GM19452 (cell line): ENCODE data around the gene PBOV1.

Experiments
- ATAC-seq: cut with Tn5 transposase; IDR thresholded peaks from one replicate; pipeline ENCODE4 v1.9.1; 2021; ENCODE audit not compliant: unreplicated experiment

The PBOV1 gene

DNA sequence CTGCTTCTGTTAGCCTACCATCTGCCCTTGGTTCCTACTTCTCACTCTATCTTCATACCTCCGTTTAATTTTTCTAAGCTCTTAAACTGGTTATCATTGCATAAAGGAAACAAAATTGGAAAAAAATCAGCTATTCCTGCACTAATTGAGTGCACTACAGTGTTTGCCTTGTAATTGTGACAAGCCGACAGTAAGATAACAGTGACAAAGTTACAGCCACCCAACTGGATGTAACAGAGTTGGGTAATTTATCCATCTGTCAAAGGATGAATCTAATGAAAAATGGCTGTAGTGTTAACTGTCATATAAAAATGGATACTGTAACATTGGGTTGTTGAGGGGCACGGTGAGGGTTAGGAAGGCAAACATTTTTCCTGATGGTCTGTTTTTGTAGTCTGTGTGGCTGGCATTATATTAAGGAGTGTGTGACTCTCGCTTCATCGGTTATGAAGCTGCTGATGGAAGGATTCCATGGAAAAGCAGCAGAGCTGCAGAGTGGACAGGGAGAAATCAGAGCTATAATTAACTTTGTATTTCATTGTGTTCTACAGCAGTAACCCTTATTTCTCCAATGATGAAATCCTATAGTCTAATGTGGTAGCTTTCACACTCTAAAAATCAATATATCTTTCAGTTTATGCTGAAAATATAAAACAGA is 12.7 kb downstream of the PBOV1 start:
- no peak for ATAC-seq

DNA sequence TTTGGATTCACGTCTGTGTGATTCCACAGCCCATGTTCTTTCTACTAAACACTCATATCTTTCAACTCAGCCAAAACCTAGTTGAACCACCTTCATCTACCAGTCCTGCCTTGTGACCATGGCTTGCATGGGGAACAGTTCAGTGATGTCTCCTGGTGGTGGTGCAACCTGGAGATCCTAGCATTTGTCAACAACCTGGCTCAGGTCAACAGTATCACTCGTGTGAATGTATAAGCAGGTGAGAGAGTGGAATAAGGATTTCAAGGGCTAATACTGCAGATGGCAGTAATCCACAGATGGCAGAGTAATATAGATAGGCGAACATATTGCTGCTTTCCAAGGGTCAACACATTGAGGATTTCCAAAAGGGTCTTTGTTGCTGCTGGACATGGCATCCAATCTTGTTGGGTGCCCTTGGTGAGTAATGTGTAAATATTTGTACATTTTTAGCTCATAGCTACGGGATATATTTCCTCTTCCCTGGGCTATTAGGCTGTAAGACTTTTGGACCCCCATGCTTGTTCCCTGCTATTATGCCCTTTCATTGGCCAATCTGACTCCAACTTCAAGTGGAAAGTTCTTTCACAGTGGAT is 13.4 kb downstream of the PBOV1 start:
- ATAC-seq: no peak

DNA sequence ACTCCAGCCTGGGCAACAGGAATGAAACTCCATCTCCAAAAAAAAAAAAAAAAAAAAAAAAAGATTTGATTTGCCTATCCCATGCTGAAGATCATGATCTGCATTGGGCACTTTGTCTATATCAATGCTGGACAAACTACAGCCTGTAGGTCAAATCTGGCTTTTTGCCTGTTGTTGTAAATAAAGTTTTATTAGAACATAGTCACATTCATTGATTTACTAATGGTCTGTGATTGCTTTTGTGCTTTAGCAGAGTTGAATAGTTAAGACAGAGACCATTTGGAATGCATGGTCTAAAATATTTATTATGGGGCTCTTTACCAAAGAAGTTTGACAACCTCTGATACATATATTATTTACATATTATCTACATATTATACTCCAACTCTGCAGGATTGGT is 14.0 kb downstream of the PBOV1 start:
- ATAC-seq: no peak

DNA sequence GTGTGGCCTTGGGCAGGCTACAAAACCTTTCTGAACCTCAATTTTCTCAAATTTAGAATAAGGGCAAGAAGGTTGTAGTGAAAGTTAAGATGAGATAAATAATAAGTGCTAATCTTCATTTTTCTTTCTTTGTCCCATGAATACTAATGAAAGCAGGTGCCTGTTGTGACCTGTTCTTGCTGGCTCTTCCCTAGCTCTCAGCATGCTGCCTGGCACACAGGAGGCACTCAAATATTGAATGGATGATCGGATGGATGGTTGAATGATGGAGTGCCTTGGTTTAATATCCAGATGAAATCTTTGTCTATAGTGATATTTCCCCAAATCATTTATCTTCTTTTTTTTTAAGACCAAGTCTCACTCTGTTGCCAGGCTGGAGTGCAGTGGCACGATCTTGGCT is 15.0 kb downstream of the PBOV1 start:
- ATAC-seq: no peak

DNA sequence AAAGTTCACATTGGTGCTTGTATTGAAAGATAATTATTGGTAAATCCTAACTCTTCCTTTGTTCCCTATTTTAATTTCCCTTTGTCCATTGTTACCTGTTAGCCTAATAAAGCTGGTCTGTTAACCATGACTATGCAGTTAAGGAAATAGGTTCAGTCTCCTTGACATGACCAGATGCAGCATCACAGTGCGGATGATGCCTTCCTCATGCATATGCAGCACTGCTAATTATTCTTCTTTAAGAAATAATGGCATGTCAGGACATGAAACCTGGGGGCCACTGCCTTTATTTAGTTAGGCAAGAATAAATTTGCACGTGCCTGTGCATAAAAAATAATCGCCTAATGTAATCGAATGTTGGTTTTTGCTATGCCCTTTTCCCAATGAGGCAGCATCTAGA is 16.5 kb downstream of the PBOV1 start:
- no peak for ATAC-seq

DNA sequence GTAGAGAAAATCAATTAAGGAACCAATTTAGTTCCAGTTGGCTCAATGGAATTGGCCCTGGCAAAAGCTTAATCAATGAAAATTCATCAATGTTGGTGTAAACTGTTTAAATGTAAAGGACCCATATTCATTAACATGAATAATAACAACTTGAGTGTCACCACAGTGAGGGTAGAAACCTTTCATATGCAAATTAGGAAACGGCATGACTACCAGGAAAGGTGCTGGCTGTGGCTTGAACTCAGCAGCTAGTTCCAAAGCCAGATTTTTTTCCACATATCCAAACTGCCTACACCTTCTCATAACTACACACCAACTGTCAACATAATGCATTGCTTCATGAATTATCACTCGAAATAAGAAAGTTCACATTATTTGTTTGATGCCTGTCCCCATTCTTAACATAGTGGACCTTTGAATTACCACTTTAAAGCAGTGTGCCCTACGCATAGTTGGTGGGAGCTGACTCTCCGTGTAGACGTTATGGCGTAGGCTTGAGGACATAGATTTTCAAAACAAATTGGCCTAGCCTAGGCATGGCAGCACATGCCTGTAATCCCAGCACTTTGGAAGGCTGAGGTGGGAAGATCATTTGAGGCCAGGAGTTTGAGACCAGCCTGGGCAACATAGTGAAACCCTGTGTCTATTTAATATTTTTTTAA is 19.7 kb downstream of the PBOV1 start:
- no peak for ATAC-seq

DNA sequence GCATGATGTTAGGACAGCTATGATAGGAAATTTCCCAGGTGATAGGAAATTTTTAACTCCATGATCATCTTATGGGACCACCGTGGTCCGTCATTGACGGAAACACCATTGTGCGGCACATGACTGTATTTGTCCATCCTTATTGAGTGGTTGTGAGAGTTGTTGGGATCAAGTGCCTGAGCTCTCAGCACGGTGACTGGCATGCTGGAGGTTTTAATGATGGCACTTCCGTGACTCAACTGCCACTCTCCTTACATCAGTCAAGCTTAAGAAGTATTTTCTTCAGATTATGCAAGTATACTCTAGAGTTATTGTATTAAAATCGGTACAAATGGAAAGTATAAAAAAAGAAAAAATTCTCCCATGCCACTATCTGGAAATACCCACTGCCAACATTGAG is 20.7 kb downstream of the PBOV1 start:
- ATAC-seq: no peak

DNA sequence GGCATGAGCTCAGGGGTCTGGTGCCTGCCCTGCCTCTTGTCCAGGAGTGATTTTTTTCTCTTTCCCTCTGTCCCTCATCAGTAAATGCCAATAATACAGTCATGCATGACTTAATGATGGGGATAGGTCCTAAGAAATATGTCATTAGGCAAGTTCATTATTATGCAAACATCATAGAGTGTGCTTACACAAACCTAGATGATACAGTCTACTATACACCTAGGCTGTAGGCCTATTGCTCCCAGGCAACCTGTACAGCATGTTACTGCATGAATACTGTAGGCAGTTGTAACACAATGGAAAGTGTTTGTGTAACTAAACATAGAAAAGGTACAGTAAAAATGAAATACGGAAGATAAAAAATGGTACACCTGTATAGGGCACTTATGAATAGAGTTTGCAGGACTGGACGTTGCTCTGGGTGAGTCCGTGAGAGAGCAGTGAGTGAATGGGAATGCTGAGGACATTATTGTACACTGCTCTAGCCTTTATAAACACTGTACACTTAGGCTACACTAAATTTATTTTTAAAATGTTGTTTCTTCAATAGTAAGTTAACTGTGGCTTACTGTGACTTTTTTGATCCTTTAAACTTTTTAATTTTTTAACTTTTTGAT is 22.1 kb downstream of the PBOV1 start:
- ATAC-seq: no peak

DNA sequence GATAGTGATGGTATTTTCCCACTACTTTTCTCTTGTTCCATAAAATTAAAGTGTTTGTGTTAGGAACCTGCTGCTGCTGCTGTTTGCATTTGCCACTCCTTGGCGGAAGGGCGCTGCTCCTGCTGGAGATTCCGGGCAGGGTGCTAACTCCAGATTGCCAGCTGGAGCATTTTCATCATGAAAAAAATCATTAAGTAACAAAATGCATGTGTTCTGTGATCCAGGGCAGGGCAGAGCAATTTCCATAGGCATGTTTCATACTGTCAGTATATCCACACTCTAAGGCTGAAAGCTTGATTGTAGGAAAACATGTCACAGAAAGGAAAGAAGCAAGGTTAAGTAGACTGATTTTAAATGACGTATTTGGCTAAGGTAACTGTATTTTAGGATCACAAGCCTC is 24.0 kb downstream of the PBOV1 start:
- ATAC-seq: no peak

DNA sequence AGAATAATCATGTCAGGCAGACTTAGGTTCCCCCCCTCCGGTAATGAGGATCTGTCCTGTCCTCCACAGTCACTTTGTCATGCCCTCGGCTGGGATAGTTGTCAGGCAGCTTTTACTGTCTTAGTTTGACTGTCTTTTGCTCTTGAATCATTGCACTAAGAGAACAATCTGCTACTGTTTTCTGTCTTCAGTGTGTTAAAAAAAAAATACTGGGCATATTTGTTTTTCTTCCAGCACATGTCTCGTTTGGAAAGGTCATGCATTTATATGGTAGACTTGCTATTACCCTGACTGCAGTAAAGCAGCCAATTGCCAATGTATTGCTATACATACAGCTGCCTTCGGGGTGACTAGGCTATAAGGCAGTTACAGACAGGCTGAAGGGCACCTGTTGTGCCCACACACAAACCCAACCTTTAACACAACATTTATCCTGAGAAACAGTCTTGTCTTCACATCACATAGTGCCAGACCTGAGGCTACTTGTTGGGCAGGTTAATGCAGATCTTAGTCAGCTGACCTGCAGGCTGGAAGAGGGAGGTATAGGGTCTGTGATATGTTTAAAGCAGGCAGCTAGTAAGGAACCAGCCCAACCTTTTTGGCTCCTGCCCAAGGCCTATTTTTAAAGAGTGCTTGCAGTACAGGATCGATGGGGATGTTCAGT is 29.9 kb downstream of the PBOV1 start:
- ATAC-seq: no peak

DNA sequence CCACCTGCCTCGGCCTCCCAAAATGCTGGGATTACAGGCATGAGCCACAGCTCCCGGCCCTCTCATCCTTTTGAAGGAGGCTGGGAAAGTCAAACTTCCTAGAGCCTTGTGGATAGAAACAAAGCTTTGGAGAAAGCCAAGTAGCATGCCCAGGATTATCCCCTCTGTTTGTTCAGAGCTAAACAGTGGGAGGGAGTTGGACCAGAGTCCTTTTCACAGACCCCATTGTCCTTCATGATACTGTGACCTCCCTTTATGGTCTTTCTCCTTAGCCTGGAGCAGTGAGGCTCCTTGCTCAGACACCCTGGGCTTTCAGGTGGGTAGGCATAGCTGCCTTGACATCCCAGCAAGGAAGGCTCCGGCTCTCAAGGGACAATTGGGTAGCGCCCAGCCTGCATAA is 31.1 kb downstream of the PBOV1 start:
- no peak for ATAC-seq

DNA sequence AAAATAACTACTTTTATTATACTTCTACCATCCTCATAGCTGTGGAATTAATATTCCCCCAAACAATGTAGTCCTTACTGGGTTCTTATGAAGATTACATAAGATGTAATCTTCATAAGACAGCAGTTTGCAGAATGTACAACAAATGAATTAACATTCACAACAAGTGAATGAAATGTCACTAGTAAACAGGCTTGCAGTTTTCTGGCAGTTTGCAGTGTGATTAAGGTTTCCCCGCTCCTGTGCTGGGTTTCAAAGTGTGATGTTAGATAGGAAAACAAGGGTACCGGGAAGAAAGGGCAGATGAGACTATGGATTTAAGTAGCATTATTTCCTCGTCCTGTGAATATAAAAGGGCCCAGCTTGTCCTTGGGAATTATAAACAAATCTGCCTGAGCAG is 34.1 kb downstream of the PBOV1 start:
- no peak for ATAC-seq

DNA sequence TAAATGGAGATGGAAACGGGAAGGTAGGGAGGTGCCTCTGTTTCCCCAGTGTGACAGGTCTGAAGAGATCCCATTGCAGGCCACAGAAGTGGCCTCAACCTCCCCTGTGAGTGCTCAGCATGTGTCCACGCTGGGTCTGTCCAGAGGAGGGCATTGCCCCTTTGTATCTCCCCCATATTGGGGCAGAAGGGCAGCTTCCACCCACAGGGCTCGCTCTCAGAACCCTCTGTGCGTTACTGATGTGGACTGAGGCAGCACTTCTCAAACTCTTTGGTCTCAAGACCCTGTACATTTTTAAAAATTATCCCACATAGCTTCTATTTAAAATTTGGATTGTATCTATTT is 34.5 kb downstream of the PBOV1 start:
- no peak for ATAC-seq

DNA sequence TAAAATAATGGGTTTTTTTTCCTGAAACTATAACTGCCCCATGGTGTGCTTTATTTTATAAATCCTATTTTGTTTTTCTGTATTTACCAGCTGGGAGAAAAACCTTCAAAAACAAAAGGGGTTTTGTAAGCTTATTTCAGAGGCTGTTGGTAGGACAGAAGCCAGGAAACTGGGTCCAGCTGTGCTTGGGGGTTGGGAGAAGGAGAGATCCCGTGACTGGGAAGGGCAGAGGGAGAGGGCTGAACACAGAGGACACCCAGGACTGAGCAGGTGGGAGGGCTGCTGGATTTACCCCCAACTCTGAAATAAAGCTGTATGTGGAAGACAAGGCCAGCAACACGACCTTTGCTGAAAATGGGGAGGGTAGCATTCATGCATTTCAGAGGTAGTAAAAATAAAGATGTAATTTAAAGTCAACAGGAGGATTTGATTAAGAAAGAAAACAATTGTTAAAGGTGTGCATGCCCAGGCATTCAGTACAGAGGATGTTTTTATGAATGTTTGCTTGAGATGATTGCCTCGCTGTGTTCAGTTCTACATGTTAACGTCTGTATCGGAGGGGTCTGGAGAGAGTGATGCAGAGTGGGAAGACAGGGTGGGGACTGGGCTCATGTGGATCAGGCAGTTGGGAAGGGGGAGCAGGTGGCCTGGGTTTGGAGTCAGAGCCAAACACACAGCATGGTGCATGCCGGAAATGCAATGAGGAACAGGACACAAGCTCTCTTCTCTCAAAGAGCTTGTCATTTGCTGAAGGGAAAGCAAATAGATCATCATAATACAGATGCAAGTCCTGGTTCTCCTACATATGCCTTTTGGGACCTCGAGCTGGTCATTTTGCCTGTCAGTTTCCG is 35.1 kb downstream of the PBOV1 start:
- ATAC-seq: no peak

DNA sequence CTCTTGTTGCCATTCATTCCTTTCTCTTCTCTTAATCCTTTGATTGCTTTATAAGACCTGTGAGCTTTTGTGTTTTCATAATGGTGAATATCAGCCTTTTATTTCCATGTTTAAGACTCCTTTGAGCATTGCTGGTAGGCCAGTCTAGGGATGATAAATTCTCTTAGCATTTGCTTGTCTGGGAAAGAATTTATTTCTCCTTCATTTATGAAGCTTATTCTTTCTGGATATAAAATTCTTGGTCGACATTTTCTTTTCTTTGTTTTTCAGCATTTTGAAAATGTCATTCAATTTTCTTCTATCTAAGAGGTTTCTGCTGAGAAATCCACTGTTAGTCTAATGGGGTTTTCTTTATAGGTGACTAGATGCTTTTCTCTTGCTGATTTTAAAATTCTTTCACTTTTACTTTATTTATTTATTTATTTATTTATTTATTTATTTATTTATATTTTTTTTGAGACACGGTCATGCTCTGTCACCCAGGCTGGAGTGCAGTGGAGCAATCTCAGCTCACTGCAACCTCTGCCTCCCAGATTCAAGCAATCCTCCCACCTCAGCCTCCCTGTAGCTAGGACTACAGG is 41.5 kb downstream of the PBOV1 start:
- ATAC-seq: no peak

DNA sequence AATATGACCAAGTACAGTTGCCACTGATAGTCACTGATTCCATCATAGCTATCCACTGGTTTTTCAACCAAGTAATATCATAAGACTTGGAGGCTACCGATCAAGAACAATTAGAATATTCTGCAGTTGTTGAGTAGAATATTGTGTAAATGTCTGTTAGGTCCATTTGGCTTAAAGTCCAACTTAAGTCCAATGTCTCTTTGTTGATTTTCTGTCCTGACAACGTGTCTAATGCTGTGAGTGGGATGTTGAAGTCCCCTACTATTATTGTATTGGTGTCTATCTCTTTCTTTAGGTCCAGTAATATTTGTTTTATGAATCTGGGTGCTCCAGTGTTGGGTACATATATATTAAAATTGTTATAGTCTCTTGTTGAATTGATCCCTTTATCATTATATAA is 42.7 kb downstream of the PBOV1 start:
- no peak for ATAC-seq
